ENCODE data around the gene TEKT2.

TEKT2 gene

DNA sequence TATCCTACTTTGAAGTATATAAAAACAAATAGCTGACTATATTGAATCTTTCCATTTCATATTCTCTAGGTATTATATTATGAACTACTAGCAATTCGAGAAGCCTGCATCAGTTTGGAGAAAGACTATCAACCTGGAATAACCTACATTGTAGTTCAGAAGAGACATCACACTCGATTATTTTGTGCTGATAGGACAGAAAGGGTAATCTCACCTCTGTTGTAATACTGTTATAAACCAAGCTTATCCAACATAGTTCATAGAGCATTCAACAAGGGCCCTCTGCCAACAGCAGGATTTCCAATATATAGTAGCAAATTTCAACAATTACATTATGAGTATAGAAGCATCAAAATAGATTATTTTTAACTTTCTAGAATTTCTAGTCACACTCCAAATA is 43.7 kb upstream of the TEKT2 start:
- Histone ChIP-seq H3K79me2 (ENCODE audit: insufficient read depth, low read length) (no peaks in the 10 kb centered on the region), H4K20me1 (ENCODE audit: insufficient read depth, low read length, poor library complexity, severe bottlenecking) (no peaks in the 10 kb centered on the region), H3K9ac (ENCODE audit: low read depth, low read length, poor library complexity, severe bottlenecking) (no peak overlapping the region), H3K27me3 (ENCODE audit: insufficient read depth, low read length, poor library complexity, severe bottlenecking) (no peaks in the 10 kb centered on the region), H3K4me1 (ENCODE audit: insufficient read depth, low read length, poor library complexity, severe bottlenecking) (no peaks in the 10 kb centered on the region), H3K9me2 (replicated peaks; ENCODE audit: low read depth, low read length) (no peaks in the 10 kb centered on the region), H3K36me3 (ENCODE audit: insufficient read depth, low read length) (peaks cover 44% of the 10 kb centered on the region; the same call in 1 of the 2 replicates), H3K9me3 (ENCODE audit: insufficient read depth, low read depth, low read length) (no peaks in the 10 kb centered on the region), H2AFZ (ENCODE audit: low read length) (no peak overlapping the region), H3K4me3 (ENCODE audit: low read length, poor library complexity, severe bottlenecking) (no peak overlapping the region), H3F3A (ENCODE audit: low read depth) (no peaks in the 10 kb centered on the region), H3K4me2 (ENCODE audit: low read depth, low read length, poor library complexity, severe bottlenecking) (no peak overlapping the region)
- TF ChIP-seq, protein P1, sequence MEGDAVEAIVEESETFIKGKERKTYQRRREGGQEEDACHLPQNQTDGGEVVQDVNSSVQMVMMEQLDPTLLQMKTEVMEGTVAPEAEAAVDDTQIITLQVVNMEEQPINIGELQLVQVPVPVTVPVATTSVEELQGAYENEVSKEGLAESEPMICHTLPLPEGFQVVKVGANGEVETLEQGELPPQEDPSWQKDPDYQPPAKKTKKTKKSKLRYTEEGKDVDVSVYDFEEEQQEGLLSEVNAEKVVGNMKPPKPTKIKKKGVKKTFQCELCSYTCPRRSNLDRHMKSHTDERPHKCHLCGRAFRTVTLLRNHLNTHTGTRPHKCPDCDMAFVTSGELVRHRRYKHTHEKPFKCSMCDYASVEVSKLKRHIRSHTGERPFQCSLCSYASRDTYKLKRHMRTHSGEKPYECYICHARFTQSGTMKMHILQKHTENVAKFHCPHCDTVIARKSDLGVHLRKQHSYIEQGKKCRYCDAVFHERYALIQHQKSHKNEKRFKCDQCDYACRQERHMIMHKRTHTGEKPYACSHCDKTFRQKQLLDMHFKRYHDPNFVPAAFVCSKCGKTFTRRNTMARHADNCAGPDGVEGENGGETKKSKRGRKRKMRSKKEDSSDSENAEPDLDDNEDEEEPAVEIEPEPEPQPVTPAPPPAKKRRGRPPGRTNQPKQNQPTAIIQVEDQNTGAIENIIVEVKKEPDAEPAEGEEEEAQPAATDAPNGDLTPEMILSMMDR (conservative IDR thresholded peaks at IDR 0.05; ENCODE audit: low read length), result no peak
- TF ChIP-seq EZH2phosphoT487 (IDR thresholded peaks at IDR 0.05; ENCODE audit: borderline replicate concordance), result no peak

GRCh38 chr1:36051821-36052220 is 32.1 kb upstream of the TEKT2 start:
- no peaks in the 10 kb centered on the region for H3K79me2 ChIP-seq (ENCODE audit: insufficient read depth, low read length)
- no peak overlapping the region for H3K4me3 ChIP-seq (ENCODE audit: low read length, poor library complexity, severe bottlenecking)
- peaks cover 16% of the 10 kb centered on the region for H3K36me3 ChIP-seq (ENCODE audit: insufficient read depth, low read length)
- H4K20me1 ChIP-seq (ENCODE audit: insufficient read depth, low read length, poor library complexity, severe bottlenecking), result no peaks in the 10 kb centered on the region
- no peak overlapping the region for H3K4me2 ChIP-seq (ENCODE audit: low read depth, low read length, poor library complexity, severe bottlenecking)
- H3F3A ChIP-seq (ENCODE audit: low read depth), result no peaks in the 10 kb centered on the region
- H3K9me2 ChIP-seq (replicated peaks; ENCODE audit: low read depth, low read length), result no peaks in the 10 kb centered on the region
- H3K27me3 ChIP-seq (ENCODE audit: insufficient read depth, low read length, poor library complexity, severe bottlenecking), result no peaks in the 10 kb centered on the region
- TF ChIP-seq, protein P1 (conservative IDR thresholded peaks at IDR 0.05; ENCODE audit: low read length), result no peak
- TF ChIP-seq EZH2phosphoT487 (IDR thresholded peaks at IDR 0.05; ENCODE audit: borderline replicate concordance), result no peak
- H3K9ac ChIP-seq (ENCODE audit: low read depth, low read length, poor library complexity, severe bottlenecking), result no peak overlapping the region
- no peaks in the 10 kb centered on the region for H3K9me3 ChIP-seq (ENCODE audit: insufficient read depth, low read depth, low read length)
- no peaks in the 10 kb centered on the region for H3K4me1 ChIP-seq (ENCODE audit: insufficient read depth, low read length, poor library complexity, severe bottlenecking)
- no peak overlapping the region for H2AFZ ChIP-seq (ENCODE audit: low read length)

GRCh38 chr1:36053978-36054377 is 29.9 kb upstream of the TEKT2 start:
- no peak overlapping the region for H3K4me3 ChIP-seq (ENCODE audit: low read length, poor library complexity, severe bottlenecking)
- H2AFZ ChIP-seq (ENCODE audit: low read length), result no peak overlapping the region
- no peaks in the 10 kb centered on the region for H3K4me1 ChIP-seq (ENCODE audit: insufficient read depth, low read length, poor library complexity, severe bottlenecking)
- H3K9ac ChIP-seq (ENCODE audit: low read depth, low read length, poor library complexity, severe bottlenecking), result no peak overlapping the region
- TF ChIP-seq EZH2phosphoT487 (IDR thresholded peaks at IDR 0.05; ENCODE audit: borderline replicate concordance), result no peak
- TF ChIP-seq, protein P1 (conservative IDR thresholded peaks at IDR 0.05; ENCODE audit: low read length), result no peak
- H3K4me2 ChIP-seq (ENCODE audit: low read depth, low read length, poor library complexity, severe bottlenecking), result no peak overlapping the region
- H3K9me2 ChIP-seq (replicated peaks; ENCODE audit: low read depth, low read length), result no peaks in the 10 kb centered on the region
- peaks cover 5% of the 10 kb centered on the region; the same call in 1 of the 2 replicates for H3K36me3 ChIP-seq (ENCODE audit: insufficient read depth, low read length)
- H3F3A ChIP-seq (ENCODE audit: low read depth), result no peaks in the 10 kb centered on the region
- no peaks in the 10 kb centered on the region for H4K20me1 ChIP-seq (ENCODE audit: insufficient read depth, low read length, poor library complexity, severe bottlenecking)
- no peaks in the 10 kb centered on the region for H3K79me2 ChIP-seq (ENCODE audit: insufficient read depth, low read length)
- no peaks in the 10 kb centered on the region for H3K27me3 ChIP-seq (ENCODE audit: insufficient read depth, low read length, poor library complexity, severe bottlenecking)
- H3K9me3 ChIP-seq (ENCODE audit: insufficient read depth, low read depth, low read length), result no peaks in the 10 kb centered on the region

Measured in Loucy (cell line).